Lower leg skin (tissue), 4 donors: ENCODE measurements around the gene KAZN. TPM values are rescaled to one million over a fixed set of nuclear protein-coding genes. Genes with fewer than 3 reads are reported as not detected.

Experiments used
- DNase-seq, 2 donors: peaks; one replicate each; pipeline ENCODE4 v3.0.0-alpha.2; 2019; ENCODE audit warnings: low spot score in 2 of 2
- H3K4me3 ChIP-seq: fragments of 200-600 bp; sonication (generic); 2 replicates; pipeline ENCODE4 v1.5.1; 2017; ENCODE audit warnings: mild to moderate bottlenecking, low read depth; ENCODE audit not compliant: poor library complexity, severe bottlenecking
- POLR2A ChIP-seq, 2 donors: fragments of 450-650 bp; IDR thresholded peaks; one replicate each; pipeline ENCODE4 v1.6.1; 2016 to 2017; ENCODE audit warnings: antibody characterized with exemption in 2 of 2, mild to moderate bottlenecking in 1 of 2, moderate library complexity in 1 of 2
- WGBS, 2 donors: methylation state at CpG; one replicate each; pipeline ENCODE4 v1.1.5; 2018; 5-methylcytosine and 5-hydroxymethylcytosine counted together
- intact Hi-C: fragments of 100-400 bp; cut with DNase I; formaldehyde crosslinking; loops from one replicate; pipeline ENCODE4 v1.15.0; 2023; ENCODE audit warnings: low total_unique reads
- total RNA-seq, 4 donors: library from RNA; depleted of rRNA; stranded (reverse); fragments of >200 nt; gene quantifications; one replicate each; pipeline ENCODE4 v1.1.0, GENCODE V29; 2016
- TF ChIP-seq, protein P1 (sequence below), 3 donors: fragments of 450-650 bp; IDR thresholded peaks; one replicate each; pipeline ENCODE4 v1.5.1; 2016; ENCODE audit warnings: antibody characterized with exemption in 3 of 3, mild to moderate bottlenecking in 3 of 3, moderate library complexity in 2 of 3

Gene KAZN
- total RNA-seq, 4 donors from 2014 or later = 21.4 to 36.0 (median 28.4) TPM

DNA sequence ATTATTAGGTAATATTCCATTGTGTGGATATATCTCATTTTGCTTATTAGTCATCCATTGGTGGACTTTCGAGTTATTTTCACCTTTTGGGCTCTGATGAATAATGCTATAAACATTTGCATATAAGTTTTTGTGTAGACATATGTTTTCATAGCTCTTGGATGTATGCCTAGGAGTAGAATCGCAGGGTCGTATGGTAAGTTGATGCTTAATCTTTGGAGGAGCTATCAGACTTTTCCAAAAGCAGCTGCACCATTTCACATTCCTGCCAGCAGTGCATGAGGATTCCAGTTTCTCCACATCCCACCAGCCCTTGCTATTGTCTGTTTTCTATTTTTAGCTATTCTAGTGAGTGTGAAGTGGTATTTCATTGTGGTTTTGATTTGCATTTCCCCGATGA is 434.8 kb downstream of the KAZN start:
- no peak for DNase-seq
- WGBS, 2 donors = 71 to 78% methylated on average over 4 of the region's 4 CpGs
- TF ChIP-seq, protein P1, sequence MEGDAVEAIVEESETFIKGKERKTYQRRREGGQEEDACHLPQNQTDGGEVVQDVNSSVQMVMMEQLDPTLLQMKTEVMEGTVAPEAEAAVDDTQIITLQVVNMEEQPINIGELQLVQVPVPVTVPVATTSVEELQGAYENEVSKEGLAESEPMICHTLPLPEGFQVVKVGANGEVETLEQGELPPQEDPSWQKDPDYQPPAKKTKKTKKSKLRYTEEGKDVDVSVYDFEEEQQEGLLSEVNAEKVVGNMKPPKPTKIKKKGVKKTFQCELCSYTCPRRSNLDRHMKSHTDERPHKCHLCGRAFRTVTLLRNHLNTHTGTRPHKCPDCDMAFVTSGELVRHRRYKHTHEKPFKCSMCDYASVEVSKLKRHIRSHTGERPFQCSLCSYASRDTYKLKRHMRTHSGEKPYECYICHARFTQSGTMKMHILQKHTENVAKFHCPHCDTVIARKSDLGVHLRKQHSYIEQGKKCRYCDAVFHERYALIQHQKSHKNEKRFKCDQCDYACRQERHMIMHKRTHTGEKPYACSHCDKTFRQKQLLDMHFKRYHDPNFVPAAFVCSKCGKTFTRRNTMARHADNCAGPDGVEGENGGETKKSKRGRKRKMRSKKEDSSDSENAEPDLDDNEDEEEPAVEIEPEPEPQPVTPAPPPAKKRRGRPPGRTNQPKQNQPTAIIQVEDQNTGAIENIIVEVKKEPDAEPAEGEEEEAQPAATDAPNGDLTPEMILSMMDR (IDR thresholded peaks at IDR 0.05) = no peak
- no peak for TF ChIP-seq POLR2A (IDR thresholded peaks at IDR 0.05)
- H3K4me3 ChIP-seq = no peak overlapping the region
- intact Hi-C loops = no loop called here

DNA sequence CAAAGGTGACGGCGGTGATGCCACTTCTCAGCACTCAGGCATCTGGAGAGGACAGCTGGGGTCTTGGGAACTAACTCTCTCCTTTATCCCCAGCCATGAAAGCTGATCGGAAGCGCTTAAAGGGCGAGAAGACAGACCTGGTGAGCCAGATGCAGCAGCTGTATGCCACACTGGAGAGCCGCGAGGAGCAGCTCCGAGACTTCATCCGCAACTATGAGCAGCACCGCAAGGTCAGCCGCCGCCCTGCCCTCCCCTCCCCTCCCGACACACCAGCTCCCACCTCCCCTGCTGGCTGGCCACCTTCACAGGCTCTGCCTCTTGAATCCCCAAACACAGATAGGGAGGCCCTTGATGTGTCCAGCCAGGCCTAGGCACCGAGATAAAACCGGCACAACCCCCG is 436.2 kb downstream of the KAZN start:
- intact Hi-C loops = no loop called here
- 92 to 96% methylated on average over 16 of the region's 16 CpGs for WGBS, 2 donors
- no peak for DNase-seq
- H3K4me3 ChIP-seq = no peak overlapping the region
- TF ChIP-seq, protein P1 (IDR thresholded peaks at IDR 0.05) = no peak
- TF ChIP-seq POLR2A (IDR thresholded peaks at IDR 0.05) = no peak

GRCh38 chr1:15035236-15035635 is 436.8 kb downstream of the KAZN start:
- no peak for DNase-seq
- 88 to 99% methylated on average over 3 of the region's 3 CpGs for WGBS, 2 donors

GRCh38 chr1:15036101-15036500 is 437.6 kb downstream of the KAZN start:
- intact Hi-C loops = no loop called here
- no peak overlapping the region for H3K4me3 ChIP-seq
- WGBS, 2 donors = 70 to 83% methylated on average over 10 of the region's 10 CpGs
- DNase-seq = no peak
- TF ChIP-seq POLR2A (IDR thresholded peaks at IDR 0.05) = no peak
- TF ChIP-seq, protein P1 (IDR thresholded peaks at IDR 0.05) = no peak

More at GRCh38 chr1:15035236-15035635, 436.8 kb downstream of the KAZN start:
- intact Hi-C loops = no loop called here
- H3K4me3 ChIP-seq = no peak overlapping the region
- no peak for TF ChIP-seq POLR2A (IDR thresholded peaks at IDR 0.05)
- TF ChIP-seq, protein P1 (IDR thresholded peaks at IDR 0.05) = no peak

DNA sequence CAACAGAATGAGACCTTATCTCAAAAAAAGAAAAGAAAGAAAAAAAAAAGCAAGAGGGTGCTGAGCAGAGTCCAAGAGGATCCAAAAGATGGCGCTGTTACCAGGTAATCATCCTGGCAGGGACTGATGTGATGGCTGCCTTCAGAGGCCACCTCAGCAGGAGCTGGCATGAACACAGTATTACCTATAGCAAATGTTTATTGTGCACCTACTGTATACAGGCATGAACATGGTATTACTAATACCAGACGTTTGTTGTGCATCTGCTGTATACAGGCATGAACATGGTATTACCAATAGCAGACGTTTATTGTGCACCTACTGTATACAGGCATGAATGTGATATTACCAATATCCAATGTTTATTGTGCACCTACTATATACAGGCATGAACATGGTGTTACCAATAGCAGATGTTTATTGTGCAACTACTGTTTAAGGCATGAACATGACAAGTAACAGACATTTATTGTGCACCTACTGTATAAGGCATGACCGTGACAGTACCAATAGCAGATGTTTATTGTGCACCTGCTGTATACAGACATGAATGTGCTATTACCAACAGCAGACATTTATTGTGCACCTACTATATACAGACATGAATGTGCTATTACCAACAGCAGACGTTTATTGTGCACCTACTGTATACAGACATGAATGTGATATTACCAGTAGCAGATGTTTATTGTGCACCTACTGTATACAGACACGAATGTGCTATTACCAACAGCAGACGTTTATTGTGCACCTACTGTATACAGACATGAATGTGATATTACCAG is 439.9 kb downstream of the KAZN start:
- H3K4me3 ChIP-seq = no peak overlapping the region
- WGBS, 2 donors = 88% methylated on average over 7 of the region's 7 CpGs
- TF ChIP-seq, protein P1 (IDR thresholded peaks at IDR 0.05) = no peak
- DNase-seq = no peak
- intact Hi-C loops = no loop called here
